ENCODE results near the gene RPS29.
"Not testable (repeated sequence)": the region's sequence is repeated elsewhere in the genome, so short reads cannot be mapped to it uniquely, and the experiment has no call there.

Gene RPS29

GRCh38 chr14:49585803-49586672 lies at the start of gene RPS29:
Gene RPS29, minus strand, starts transcription at chr14:49586380. Its CDS starts 34 bp downstream, at chr14:49586346.
- intact Hi-C loops (cut with DNase I) = loop anchor here (1.0 kb wide), 1 partner anchor 34 kb away; the partner anchor contains the start of genes MGAT2 and RPL36AL
- peak; percentile 88 to 99 (median 95) for DNase-seq

DNA sequence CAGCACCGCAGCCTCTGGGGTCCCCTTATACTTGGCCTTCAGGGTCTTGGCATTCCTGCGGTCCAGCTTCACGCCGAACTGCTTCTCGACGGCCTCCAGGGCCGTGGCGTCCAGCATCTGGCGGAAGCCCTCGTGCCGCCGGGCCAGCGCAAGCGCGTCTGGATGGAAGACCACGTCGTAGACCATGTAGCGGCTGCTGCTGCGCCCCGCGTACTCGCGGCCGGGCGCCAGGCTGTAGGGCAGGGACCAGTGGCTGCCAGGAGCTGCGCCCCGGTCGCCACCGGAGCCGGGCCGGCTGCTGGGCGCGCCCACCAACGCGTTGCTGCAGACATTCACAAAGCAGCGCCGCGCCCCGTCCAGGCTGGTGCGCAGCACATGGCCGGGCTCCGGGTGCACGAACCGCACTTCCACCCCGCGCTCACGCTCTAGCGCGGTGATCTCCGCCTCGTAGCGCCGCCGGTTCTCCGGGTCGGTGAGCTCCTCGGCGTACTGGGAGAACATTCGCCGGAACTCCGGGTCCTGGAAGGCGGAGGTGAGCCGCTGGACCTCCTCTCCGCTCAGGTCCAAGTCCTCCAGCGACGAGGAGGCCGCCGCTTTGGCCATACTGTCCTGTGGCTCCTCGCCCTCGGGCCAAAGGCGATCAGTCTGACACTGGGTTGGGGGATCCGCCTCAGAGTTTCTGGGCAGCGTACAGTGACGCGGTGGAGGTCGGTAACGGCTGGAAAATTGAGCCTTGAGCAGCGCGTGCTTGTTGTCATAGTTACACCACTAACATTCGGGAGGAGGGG lies 48.6 kb upstream of the RPS29 start, which contains the start of gene DNAAF2:
DNAAF2 (minus strand) TSS at position 698 of the 788 bp plus-strand sequence; CDS start at position 603, 95 bp downstream.
- intact Hi-C loops (cut with DNase I) = loop anchor here (5.0 to 10.0 kb wide), 3 partner anchors 58 to 220 kb away; partner anchors contain the start of genes KLHDC1, KLHDC2 and NEMF
- DNase-seq = peak; percentile 28 to 77 (median 58)

DNA sequence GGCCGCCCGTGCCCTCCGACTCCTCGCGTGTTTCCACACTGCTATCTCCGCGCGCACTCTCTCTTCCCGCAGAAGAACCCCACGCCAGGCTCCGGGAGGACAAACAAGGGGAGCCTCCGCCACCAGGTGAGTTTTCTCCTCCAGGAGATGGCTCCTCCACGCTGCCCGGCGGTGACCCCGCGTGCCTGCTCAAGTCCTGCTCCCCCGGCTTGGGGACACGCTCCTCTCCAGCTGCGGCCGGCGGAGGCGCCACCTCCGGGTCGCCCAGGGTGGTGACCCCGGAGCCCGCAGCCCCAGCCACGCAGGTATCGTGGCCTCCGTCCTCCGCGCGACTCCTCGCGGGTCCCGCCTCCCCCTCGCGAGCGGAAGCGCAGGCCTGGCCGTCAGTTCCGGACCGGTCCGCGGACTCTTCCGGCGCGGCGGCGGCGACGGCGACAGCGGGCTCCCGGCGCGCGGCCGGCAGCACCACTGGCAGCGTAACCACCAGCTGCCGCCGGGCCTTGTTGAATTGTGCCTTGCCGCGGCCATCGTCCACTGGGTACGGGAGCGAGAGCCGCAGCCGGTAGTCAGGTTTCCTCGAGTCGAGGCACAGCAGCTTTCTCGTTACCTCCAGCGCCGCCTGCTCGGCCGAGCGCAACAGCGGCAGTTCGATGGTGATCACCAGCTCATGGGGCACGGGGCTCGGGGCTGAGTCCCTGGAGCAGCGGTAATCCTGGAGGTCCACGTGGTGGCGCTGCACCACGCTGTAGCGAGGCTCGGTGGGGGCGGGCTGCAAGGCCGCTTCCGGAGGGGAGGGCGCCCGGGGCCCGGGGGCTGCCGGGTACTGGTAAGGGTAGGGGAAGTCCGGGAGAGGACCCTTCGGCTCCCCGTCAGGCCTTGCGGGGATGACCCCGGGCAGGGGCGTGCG lies 47.7 kb upstream of the RPS29 start:
- intact Hi-C loops (cut with DNase I) = loop anchor here (5.0 to 10.0 kb wide), 2 partner anchors 133 to 221 kb away; partner anchors contain the start of genes KLHDC2 and NEMF

GRCh38 chr14:49623941-49624839 lies 38.0 kb upstream of the RPS29 start:
- no peak for DNase-seq
- intact Hi-C loops (cut with DNase I) = no loop called here

More for the DNA sequence above, 47.7 kb upstream of the RPS29 start:
- DNase-seq = peak; percentile 84 to 98 (median 95)

- intact Hi-C loops (cut with DNase I) = no loop called here
- no peak for DNase-seq
Measured at GRCh38 chr14:49623387-49623786, 37.2 kb upstream of the RPS29 start.

DNA sequence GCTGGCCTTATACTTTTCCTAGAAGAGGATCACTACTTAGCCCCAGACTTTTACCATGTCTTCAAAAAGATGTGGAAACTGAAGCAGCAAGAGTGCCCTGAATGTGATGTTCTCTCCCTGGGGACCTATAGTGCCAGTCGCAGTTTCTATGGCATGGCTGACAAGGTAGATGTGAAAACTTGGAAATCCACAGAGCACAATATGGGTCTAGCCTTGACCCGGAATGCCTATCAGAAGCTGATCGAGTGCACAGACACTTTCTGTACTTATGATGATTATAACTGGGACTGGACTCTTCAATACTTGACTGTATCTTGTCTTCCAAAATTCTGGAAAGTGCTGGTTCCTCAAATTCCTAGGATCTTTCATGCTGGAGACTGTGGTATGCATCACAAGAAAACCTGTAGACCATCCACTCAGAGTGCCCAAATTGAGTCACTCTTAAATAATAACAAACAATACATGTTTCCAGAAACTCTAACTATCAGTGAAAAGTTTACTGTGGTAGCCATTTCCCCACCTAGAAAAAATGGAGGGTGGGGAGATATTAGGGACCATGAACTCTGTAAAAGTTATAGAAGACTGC lies 35.9 kb upstream of the RPS29 start:
- intact Hi-C loops (cut with DNase I) = no loop called here
- DNase-seq = peak in 1 of 42 donors; percentile 3

GRCh38 chr14:49621114-49621881 lies 35.1 kb upstream of the RPS29 start:
- peak in 41 of 42 donors; percentile 39 to 77 (median 63) for DNase-seq
- intact Hi-C loops (cut with DNase I) = no loop called here

DNA sequence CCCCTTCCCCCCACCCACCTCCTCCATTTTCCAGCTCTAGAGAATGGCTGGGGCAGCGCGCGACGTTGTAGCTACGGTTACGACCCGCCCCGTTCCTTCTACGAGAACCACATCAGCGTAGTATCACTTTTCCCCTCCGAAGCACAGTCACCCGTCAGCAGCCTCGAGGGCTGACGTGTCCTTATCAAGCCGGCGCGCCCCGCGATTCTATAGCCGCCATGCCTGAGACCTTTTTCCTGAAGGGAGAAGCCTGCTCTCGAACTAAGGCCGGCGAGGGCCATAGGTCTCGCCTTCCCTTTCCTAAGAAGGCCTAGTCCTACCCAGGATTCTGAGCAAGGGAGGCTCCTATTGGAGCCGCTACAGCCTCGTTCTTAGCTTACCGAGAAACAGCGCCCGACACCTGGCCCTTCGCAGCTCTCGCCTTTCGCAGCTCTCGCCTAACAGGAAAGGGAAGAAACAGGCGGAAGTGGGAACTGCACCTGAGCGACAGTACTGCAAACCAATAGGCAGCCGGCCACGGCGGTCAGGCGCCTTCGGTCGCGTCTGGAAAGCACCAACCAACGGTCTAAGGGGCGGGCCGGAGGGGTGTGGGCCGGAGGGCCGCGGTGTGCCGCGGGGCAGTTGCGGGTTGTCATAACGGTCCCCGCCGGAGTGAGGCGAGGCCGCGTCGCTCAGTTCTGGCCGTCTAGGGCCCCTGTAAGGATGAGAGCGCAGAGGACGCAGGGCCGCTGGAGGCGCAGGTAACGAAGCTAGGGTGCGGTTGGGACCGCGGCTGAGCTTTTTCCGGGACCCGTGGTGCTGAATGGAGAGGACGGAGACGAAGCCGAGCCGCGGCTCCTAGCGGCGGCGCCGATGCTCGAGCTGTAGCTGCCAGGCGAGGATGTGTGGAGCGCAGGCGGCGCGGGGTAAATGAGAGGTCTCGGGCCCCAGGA lies 34.3 kb upstream of the RPS29 start, which contains the start of the genes MGAT2 and RPL36AL:
MGAT2 (plus strand) TSS at position 618 of the 932 bp plus-strand sequence. CDS start 470 bp downstream, outside the sequence.
RPL36AL (minus strand) TSS at position 445 of the 932 bp plus-strand sequence. CDS start 1,522 bp downstream, outside the sequence.
- DNase-seq = peak; percentile 96 to 99 (median 99)
- intact Hi-C loops (cut with DNase I) = loop anchor here (1.0 kb wide), 1 partner anchor 34 kb away; the partner anchor contains the start of gene RPS29

DNA sequence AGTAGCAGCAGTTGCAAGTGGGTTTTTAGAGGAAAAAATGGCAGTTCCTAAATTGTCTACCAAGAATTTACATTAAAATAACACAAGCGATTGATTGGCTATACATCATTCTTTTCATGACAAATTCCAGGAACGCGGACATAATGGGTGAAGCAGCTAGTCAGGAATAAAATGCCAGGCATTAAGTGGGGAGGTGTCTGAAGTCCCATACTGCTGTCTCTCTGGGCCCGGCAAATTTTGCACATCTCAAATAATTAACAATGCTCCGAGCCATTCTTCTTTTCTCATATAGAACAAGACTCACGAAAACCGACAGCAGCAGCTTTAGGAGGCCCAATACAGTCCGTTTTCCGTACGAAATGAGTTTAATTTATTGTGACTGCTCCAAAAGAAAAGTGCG lies 33.5 kb upstream of the RPS29 start:
- intact Hi-C loops (cut with DNase I) = loop anchor here (1.0 kb wide), 1 partner anchor 33 kb away; the partner anchor contains the start of gene RPS29
- DNase-seq = no peak

DNA sequence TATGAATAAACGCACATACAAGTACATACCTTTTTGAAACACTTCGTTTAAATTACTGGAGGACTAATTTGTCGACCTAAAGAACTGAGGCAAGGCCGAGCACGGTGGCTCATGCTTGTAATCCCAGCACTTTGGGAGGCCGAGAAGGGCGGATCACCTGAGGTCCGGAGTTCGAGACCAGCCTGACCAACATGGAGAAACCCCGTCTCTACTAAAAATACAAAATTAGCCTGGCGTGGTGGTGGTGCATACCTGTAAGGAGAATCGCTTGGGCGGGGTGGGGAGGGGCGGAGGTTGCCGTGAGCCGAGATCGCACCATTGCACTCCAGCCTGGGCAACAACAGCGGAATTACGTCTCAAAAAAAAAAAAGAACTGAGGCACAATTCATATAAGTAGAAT lies 33.1 kb upstream of the RPS29 start:
- intact Hi-C loops (cut with DNase I); DNase-seq: not testable (repeated sequence)

- intact Hi-C loops (cut with DNase I) = no loop called here
- DNase-seq = no peak
Measured at GRCh38 chr14:49617852-49618519, 31.8 kb upstream of the RPS29 start.

GRCh38 chr14:49615776-49616175 lies 29.6 kb upstream of the RPS29 start:
- intact Hi-C loops (cut with DNase I) = no loop called here

GRCh38 chr14:49614196-49614595 lies 28.0 kb upstream of the RPS29 start:
- intact Hi-C loops (cut with DNase I) = no loop called here
- no peak for DNase-seq

More at GRCh38 chr14:49615776-49616175, 29.6 kb upstream of the RPS29 start:
- peak in 1 of 42 donors; percentile 4 for DNase-seq

DNA sequence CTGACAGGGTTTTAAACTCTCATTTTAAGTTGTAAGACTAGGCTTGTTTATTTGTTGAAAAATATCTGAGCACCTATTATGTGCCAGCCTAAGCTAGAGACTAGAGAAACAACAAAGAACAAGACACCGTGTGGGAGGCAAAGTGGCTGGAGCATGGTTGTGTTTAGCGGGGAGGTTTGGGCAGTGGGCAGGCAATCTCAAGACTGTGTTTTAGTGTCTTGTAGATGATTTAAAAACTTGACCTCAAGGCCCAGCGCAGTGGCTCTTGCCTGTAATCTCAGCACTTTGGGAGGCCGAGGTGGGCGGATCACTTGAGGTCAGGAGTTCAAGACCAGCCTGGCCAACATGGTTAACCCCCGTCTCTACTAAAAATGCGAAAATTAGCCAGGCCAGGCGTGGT lies 26.5 kb upstream of the RPS29 start:
- intact Hi-C loops (cut with DNase I) = no loop called here
- DNase-seq = no peak

All from head of caudate nucleus (tissue), 42 donors.